HUES48 (cell line): ENCODE results near the gene GPR84.
A peak's percentile ranks its signal among the peaks of the same experiment; 100 is the strongest.

Experiments used
- H3K27ac ChIP-seq: one replicate; pipeline ENCODE4 v1.7.0; 2013; ENCODE audit warnings: low read depth, low read length, inconsistent platforms
- H3K27me3 ChIP-seq: 2 replicates; pipeline ENCODE4 v1.6.1; 2013; ENCODE audit warnings: mild to moderate bottlenecking, low read length; ENCODE audit not compliant: control insufficient read depth, insufficient read depth
- H3K36me3 ChIP-seq: 2 replicates; pipeline ENCODE4 v1.6.1; 2013; ENCODE audit warnings: low read length; ENCODE audit not compliant: control insufficient read depth, insufficient read depth
- H3K4me1 ChIP-seq: 2 replicates; pipeline ENCODE4 v1.6.1; 2013; ENCODE audit warnings: mild to moderate bottlenecking, low read length; ENCODE audit not compliant: control insufficient read depth, insufficient read depth
- H3K4me3 ChIP-seq: 2 replicates; pipeline ENCODE4 v1.5.1; 2013; ENCODE audit warnings: mild to moderate bottlenecking, low read depth, low read length
- H3K9ac ChIP-seq: 2 replicates; pipeline ENCODE4 v1.6.1; 2013; ENCODE audit warnings: mild to moderate bottlenecking, low read depth, low read length, moderate library complexity
- H3K9me3 ChIP-seq: 2 replicates; pipeline ENCODE4 v1.6.1; 2013; ENCODE audit warnings: low read length; ENCODE audit not compliant: control insufficient read depth, insufficient read depth

Gene GPR84

DNA sequence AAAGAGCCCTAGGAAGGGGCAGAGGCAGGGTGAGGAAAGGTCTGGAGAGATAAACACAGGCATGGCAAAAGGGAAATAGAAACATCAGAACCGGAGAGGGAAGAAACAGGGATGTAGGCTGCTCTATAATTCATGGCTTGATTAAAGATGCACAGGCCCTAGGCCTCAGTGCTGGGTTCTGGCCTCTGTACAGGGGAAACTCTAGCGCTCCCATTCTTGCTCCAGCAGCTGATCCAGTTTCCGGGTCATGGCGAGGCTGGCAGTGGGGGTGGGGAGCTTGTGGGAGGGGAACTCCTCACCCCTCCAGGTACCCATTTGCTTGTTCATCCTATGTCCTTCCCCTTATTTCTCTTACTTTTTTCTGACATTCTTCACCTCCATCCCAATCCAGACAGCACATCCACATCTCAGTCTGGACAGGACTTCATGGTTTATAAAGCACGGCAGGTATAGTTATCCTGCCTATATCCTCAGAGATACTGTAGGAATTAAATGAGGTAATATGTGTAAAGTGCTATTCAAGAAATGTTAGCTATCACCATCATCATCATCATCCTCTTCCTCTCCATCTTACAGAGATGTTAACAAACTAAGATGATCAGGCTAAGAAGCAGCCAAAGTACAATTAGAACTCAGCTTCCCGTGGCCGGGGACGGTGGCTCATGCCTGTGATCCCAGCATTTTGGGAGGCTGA lies 8.0 kb upstream of the GPR84 start:
- H3K27me3 ChIP-seq, result peaks cover 26% of the 10 kb centered on the region
- H3K9me3 ChIP-seq, result no peaks in the 10 kb centered on the region
- no peak overlapping the region for H3K9ac ChIP-seq
- H3K27ac ChIP-seq, result no peak overlapping the region
- no peak overlapping the region for H3K4me3 ChIP-seq
- peaks cover 15% of the 10 kb centered on the region; the same call in 1 of the 2 replicates for H3K4me1 ChIP-seq
- peaks cover 16% of the 10 kb centered on the region for H3K36me3 ChIP-seq

- H3K36me3 ChIP-seq, result peaks cover 10% of the 10 kb centered on the region; the same call in 1 of the 2 replicates
- no peak overlapping the region for H3K27ac ChIP-seq
- H3K27me3 ChIP-seq, result peaks cover 30% of the 10 kb centered on the region
- H3K4me3 ChIP-seq, result no peak overlapping the region
- H3K9ac ChIP-seq, result no peak overlapping the region
- H3K4me1 ChIP-seq, result peaks cover 15% of the 10 kb centered on the region; the same call in 1 of the 2 replicates
- H3K9me3 ChIP-seq, result no peaks in the 10 kb centered on the region
These were observed 7.2 kb upstream of the GPR84 start for GRCh38 chr12:54371328-54372112.

GRCh38 chr12:54370171-54370730 lies 6.0 kb upstream of the GPR84 start:
- peaks cover 15% of the 10 kb centered on the region; the same call in 1 of the 2 replicates for H3K4me1 ChIP-seq
- H3K36me3 ChIP-seq, result peaks cover 10% of the 10 kb centered on the region; the same call in 1 of the 2 replicates
- peak overlapping the region; percentile 36 for H3K4me3 ChIP-seq
- H3K9me3 ChIP-seq, result no peaks in the 10 kb centered on the region
- H3K27me3 ChIP-seq, result peaks cover 30% of the 10 kb centered on the region
- H3K9ac ChIP-seq, result no peak overlapping the region
- H3K27ac ChIP-seq, result no peak overlapping the region

GRCh38 chr12:54369597-54370131 lies 5.4 kb upstream of the GPR84 start:
- no peak overlapping the region for H3K27ac ChIP-seq
- H3K27me3 ChIP-seq, result peaks cover 30% of the 10 kb centered on the region
- no peaks in the 10 kb centered on the region for H3K9me3 ChIP-seq
- H3K9ac ChIP-seq, result no peak overlapping the region
- H3K4me3 ChIP-seq, result peak overlapping the region; percentile 49
- H3K36me3 ChIP-seq, result peaks cover 10% of the 10 kb centered on the region; the same call in 1 of the 2 replicates
- peaks cover 15% of the 10 kb centered on the region; the same call in 1 of the 2 replicates for H3K4me1 ChIP-seq

- peaks cover 15% of the 10 kb centered on the region; the same call in 1 of the 2 replicates for H3K4me1 ChIP-seq
These were observed 4.7 kb upstream of the GPR84 start for GRCh38 chr12:54368709-54369596.

DNA sequence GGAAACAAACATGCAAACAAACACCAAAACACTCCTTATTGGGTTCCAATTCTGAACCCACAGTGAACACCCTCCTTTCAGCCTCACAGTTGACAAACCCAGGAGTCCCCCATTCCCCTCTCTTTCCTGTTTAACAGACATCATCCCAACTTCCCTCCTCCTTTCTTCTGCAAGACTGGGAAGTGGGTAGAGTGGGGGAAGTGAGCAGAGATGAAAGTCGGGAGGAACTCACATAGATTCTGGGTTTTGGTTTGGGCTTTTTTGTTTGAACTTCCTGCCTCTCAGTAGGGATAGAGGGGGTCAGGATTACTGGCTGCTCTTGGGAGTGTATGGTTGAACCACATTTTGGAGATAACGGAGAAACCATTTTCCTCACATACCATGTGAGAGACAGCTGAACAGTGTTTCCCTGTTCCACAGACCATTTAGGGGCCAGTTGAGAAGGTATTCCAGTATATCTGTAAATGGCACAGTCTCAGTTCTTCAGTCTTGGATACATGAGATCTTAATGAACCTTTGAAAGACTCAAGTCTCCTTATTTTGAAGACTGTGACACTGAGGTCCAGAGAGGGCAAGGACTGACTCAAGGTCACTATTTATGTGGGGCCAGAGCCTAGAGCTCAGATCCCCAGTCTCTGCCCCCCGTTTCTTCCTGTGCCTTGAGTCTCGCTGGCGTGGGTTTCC lies 3.9 kb upstream of the GPR84 start:
- no peak overlapping the region for H3K27ac ChIP-seq
- peaks cover 15% of the 10 kb centered on the region; the same call in 1 of the 2 replicates for H3K4me1 ChIP-seq
- H3K27me3 ChIP-seq, result peaks cover 35% of the 10 kb centered on the region
- no peaks in the 10 kb centered on the region for H3K9me3 ChIP-seq
- no peak overlapping the region for H3K9ac ChIP-seq
- peaks cover 9% of the 10 kb centered on the region; the same call in 1 of the 2 replicates for H3K36me3 ChIP-seq
- peak overlapping the region; percentile 17; the same call in 1 of the 2 replicates for H3K4me3 ChIP-seq

More at GRCh38 chr12:54368709-54369596, 4.7 kb upstream of the GPR84 start:
- Histone ChIP-seq H3K9me3 (no peaks in the 10 kb centered on the region), H3K4me3 (peak overlapping the region; percentile 49), H3K9ac (no peak overlapping the region), H3K27ac (no peak overlapping the region), H3K27me3 (peaks cover 35% of the 10 kb centered on the region), H3K36me3 (peaks cover 10% of the 10 kb centered on the region; the same call in 1 of the 2 replicates)

DNA sequence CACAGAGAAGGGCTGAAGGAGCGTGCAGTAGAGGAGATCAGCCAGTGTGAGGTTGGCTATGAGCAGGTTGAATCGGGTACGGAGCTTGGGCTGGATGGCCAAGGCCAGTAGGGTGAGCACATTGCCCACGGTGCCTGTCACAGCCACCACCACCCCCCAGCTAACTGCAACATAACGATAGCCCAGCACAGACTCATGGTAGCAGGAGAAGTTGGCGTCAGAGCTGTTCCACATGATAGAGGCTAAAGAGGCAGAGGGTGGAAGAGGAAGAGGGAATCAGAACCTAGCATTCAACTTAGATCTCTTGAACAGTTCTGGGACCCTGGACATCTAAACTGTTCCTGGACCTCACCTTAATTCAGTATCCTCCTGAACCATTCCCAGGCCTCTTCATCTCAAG lies 668 bp downstream of the GPR84 start:
- Histone ChIP-seq H3K27me3 (peaks cover 23% of the 10 kb centered on the region), H3K27ac (no peak overlapping the region), H3K4me3 (no peak overlapping the region)

GRCh38 chr12:54363047-54363446 lies 1.2 kb downstream of the GPR84 start:
- Histone ChIP-seq H3K9ac (no peak overlapping the region), H3K9me3 (no peaks in the 10 kb centered on the region), H3K4me3 (no peak overlapping the region), H3K27me3 (peaks cover 17% of the 10 kb centered on the region; the same call in 1 of the 2 replicates), H3K4me1 (peaks cover 16% of the 10 kb centered on the region), H3K27ac (no peak overlapping the region), H3K36me3 (no peaks in the 10 kb centered on the region)

More for the DNA sequence above, 668 bp downstream of the GPR84 start:
- H3K9me3 ChIP-seq, result no peaks in the 10 kb centered on the region
- H3K36me3 ChIP-seq, result no peaks in the 10 kb centered on the region
- H3K9ac ChIP-seq, result no peak overlapping the region
- H3K4me1 ChIP-seq, result peaks cover 15% of the 10 kb centered on the region

DNA sequence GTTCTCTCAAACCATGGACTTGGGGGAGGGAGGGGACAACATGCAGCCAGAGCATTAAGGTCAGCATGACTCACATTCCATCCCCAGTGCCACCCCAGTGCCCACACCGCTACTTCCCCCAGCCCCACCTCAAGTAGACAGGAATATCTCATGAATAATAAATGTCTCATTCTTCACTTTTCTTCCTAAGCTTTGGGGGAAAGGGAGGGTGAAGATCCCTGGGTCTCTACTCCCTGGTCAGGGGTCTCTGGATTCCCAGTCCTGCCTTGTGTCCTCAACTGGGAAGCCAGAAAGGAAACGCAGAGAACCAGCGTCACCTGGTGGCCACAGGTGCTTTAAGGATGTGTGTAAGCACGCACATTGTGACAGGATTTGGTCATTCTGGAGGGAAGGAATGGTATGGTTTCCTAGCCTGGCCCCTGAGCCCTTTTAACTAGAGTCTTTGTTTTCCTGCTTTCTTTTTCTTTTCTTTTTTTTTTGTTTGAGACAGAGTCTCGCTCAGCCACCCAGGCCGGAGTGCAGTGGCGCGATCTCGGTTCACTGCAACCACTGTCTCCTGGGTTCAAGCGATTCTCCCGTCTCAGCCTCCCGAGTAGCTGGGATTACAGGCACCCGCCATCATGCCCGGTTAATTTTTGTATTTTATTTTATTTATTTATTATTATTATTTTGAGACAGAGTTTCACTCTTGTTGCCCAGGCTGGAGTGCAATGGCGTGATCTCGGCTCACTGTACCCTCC lies 3.4 kb downstream of the GPR84 start:
- Histone ChIP-seq H3K36me3 (no peaks in the 10 kb centered on the region), H3K27me3 (0 out of 2 replicates have a peak, but pooled peaks cover 5% of the 10 kb centered on the region), H3K9me3 (no peaks in the 10 kb centered on the region), H3K4me1 (peaks cover 35% of the 10 kb centered on the region), H3K27ac (peak overlapping the region; percentile 23), H3K4me3 (no peak overlapping the region), H3K9ac (no peak overlapping the region)
